SK-N-MC (cell line): ENCODE results near the gene PDZD7.
A peak's percentile ranks its signal among the peaks of the same experiment; 100 is the strongest.

ENCODE experiments used
- DNase-seq: peaks from one replicate; pipeline ENCODE4 v3.0.0-alpha.2; 2011; ENCODE audit warnings: low read depth, low spot score
- H3K27ac ChIP-seq: fragments of 200-600 bp; sonication (generic); 2 replicates; pipeline ENCODE4 v1.5.1; 2016; ENCODE audit warnings: mixed run types
- H3K36me3 ChIP-seq: fragments of 200-600 bp; sonication (generic); 2 replicates; pipeline ENCODE4 v1.6.1; 2017; ENCODE audit warnings: antibody characterized with exemption, low read length, mixed read lengths; ENCODE audit not compliant: insufficient read depth
- H3K4me3 ChIP-seq: fragments of 200-600 bp; sonication (generic); 2 replicates; pipeline ENCODE4 v1.5.1; 2016
- H3K9ac ChIP-seq: fragments of 200-600 bp; sonication (generic); 2 replicates; pipeline ENCODE4 v1.8.0; 2017; ENCODE audit warnings: mixed run types, mixed read lengths; ENCODE audit not compliant: insufficient read length
- H3K9me3 ChIP-seq: fragments of 200-600 bp; sonication (generic); 2 replicates; pipeline ENCODE4 v1.6.1; 2017; ENCODE audit warnings: low read depth, mild to moderate bottlenecking, antibody characterized with exemption, low read length, moderate library complexity, mixed read lengths
- EZH2 ChIP-seq: fragments of 200-600 bp; sonication (generic); IDR thresholded peaks from one replicate; pipeline ENCODE4 v1.6.1; 2017; ENCODE audit warnings: antibody characterized with exemption
- FOXP2 ChIP-seq: optimal IDR thresholded peaks from 2 replicates; pipeline ENCODE3; 2011; ENCODE audit warnings: mild to moderate bottlenecking, moderate library complexity; ENCODE audit not compliant: insufficient read depth; ENCODE audit errors: extremely low read length, control extremely low read depth
- POLR2AphosphoS5 ChIP-seq: IDR thresholded peaks from 2 replicates; pipeline ENCODE4 v1.6.1; 2012; ENCODE audit warnings: mild to moderate bottlenecking, low read depth, low read length, borderline replicate concordance

The PDZD7 gene

DNA sequence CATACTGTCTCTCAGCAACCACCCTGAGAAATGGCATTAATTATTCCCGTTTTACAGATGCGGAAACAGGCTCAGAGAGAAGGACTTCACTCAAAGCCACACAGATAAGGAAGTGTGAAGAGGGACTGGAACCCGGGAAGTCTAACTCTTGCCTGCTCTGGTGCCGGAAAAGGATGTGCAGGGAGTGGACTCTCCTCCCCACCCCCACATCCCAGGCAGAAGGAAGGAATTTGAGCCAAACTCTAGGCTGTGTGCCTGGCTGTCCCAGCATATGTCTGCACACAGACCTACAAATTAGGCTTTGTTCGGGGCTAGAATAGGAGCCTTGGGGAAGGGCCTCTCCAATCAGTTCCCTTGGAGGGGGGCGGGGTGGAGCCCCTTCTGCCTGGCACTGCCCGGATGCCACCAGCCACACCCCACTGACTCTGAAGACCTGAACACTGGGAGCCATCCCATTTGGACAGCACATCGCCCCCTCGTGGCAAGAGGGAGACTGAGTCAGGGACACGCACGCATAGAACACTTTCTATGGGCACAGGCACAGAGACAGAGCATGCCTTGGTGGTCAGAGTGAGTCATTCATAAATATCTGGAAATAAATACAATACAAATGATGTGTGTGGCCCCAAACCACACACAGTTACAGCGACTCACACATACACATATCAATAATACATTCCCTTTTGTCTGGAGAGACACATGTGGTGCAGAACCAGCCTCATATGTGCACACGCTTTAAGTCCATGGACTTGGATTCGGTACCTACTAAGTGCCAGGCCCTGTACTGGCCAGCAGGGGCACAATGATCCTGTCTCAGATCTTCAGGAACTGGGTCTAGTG, 18.2 kb downstream of the PDZD7 start:
- no peak for TF ChIP-seq FOXP2
- TF ChIP-seq POLR2AphosphoS5 = no peak
- TF ChIP-seq EZH2 = no peak
- Histone ChIP-seq H3K36me3 (no peaks in the 10 kb centered on the region), H3K27ac (no peak overlapping the region), H3K9me3 (no peaks in the 10 kb centered on the region), H3K9ac (no peak overlapping the region), H3K4me3 (no peak overlapping the region)
- DNase-seq = no peak

DNA sequence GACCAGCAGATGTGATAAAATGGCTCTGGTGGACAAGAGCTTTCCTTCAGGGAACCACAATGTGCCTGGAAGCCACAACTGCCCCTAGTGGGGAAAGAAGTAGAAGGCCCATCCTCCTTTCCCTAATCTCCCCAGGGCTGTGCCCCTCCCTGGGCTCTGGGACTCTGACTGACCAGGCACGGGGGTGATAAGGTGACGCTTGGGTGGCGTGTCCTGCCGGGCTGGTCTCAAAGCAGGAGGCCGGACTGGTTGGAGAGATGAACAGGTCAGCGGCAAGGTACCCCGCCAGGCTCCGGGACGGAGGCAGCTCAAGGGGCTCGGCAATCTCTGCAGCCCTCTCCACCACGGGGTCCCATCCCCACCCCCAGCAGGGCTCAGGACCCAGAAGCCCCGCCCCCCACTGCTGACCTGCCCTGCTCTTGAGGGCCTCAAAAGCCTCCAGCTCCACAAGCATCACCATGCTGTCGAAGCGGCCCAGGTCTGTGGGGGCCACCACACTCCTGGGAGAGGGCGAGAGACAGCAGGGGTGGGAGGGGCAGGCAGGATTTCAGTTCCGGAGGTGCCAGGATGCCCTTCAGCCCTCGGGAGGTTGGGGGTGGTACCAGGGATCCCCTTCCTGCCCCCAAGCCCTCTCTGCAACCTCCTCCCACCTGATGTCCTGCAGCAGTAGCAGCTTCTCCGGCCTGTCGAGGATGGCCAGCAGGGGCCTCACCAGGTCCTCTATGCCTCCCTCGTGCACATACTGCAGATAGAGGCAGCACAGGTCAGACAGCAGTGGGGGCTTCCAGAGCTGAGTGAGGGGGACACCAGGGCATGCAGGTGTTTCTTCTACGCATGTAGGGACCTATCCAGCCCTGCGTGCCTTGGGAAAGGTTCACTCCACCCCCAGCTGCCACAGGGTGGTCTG, 19.2 kb downstream of the PDZD7 start:
- Histone ChIP-seq H3K9ac (no peak overlapping the region), H3K36me3 (no peaks in the 10 kb centered on the region), H3K9me3 (no peaks in the 10 kb centered on the region), H3K27ac (no peak overlapping the region), H3K4me3 (no peak overlapping the region)
- no peak for DNase-seq
- TF ChIP-seq FOXP2 = no peak

DNA sequence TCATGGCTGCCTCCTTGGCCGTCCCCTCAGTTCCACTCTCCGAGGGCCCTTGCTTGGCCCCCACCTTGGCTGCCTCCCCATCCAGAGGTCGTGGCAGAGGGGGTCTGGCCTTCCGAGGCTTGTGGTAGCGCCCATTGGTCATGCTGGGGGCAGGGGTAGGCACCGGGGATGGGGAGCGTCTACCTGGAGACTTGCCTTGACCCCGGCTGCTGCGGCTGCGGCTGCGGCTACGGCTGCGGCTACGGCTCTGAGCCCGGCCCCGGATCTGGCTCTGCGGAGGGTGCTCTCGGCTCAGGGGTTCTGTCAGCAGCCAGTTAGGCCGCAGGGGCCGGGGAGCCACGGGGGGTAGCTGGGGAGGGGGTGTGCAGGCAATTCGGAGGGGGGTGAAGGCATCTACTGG, 20.6 kb downstream of the PDZD7 start:
- Histone ChIP-seq H3K9ac (no peak overlapping the region), H3K9me3 (no peaks in the 10 kb centered on the region), H3K27ac (no peak overlapping the region), H3K36me3 (no peaks in the 10 kb centered on the region; the same call in 1 of the 2 replicates), H3K4me3 (no peak overlapping the region)
- TF ChIP-seq POLR2AphosphoS5 (no peak), FOXP2 (no peak), EZH2 (no peak)
- DNase-seq = no peak

DNA sequence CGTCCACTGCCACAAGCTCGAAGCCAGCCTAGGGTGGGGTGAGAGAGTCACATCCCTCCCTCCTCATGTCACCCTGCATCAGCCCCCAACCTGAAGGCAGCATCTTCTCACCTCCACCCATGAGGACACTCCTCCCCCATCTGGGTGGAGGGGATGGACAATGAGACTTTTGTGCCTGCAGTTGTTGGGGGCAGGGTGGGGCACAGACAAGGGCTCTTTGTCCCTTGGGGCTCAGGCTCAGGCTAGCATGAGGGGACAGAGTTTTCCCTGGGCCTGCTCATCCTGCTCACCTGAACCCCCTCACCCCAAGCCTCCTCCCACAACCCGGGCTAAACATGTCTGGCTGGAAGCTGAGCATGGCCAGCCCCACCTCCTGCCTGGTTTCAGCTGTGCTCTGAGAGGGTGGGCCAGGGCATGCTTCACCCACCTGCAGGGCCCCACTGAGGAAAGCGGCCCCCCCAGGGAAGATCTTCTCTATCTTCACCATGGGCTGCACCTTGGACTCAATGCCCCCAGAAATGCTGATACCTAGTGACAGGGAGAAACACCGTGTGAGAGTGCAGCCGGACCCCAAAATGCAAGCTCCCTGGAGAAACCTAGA, 22.0 kb downstream of the PDZD7 start:
- Histone ChIP-seq H3K9me3 (no peaks in the 10 kb centered on the region), H3K4me3 (no peak overlapping the region), H3K36me3 (no peaks in the 10 kb centered on the region; the same call in 1 of the 2 replicates), H3K27ac (no peak overlapping the region), H3K9ac (no peak overlapping the region)
- no peak for DNase-seq
- no peak for TF ChIP-seq EZH2
- TF ChIP-seq POLR2AphosphoS5 = no peak

DNA sequence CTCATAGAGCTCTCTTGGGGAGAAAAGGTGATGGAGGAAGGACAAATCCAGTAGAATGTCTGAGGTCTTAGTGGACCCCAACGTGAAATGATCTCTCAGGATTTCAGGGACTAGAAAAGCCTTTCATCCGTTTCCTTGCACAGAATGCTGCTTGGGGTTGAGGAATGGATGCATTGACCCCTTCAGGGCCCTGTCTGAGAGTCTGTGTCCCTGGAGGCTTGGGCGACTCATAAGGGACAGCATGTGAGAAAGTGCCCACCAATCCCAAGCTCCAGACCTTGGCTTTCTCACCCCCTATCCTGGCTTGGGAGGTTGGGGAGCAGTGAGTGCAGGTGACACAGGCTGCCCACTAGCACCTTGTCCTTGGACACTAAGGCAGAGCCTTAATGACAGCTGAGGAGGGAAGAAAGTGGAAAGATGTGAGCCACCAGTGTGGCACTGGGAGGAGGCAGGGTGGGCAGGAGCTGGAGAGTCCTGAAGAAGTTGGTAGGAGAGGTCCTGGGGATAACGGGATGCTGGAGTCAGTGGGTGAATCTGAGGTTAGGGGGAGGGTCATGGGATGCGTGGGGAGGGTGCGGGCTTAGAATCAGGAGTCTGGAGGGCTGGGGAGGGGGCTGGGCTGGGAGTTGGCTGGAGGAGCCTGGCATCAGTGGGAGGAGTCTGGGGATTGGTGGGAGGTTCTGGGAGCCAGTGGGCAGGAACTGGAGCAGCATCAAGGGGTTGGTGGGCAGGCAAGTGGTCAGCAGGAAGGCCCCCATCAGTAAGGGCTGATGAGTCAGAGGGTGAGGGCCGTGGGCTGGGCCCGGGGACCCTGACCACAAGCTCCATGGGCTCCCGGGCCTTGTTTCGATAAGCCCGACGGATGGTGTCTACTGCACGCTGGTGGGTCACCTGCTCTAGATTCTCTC, 22.8 kb downstream of the PDZD7 start:
- Histone ChIP-seq H3K9me3 (no peaks in the 10 kb centered on the region), H3K27ac (no peak overlapping the region), H3K36me3 (peaks cover 5% of the 10 kb centered on the region; the same call in 1 of the 2 replicates), H3K9ac (no peak overlapping the region), H3K4me3 (no peak overlapping the region)
- TF ChIP-seq POLR2AphosphoS5 (peak; percentile 53; the same call in 1 of the 2 replicates), EZH2 (no peak)
- no peak for DNase-seq

DNA sequence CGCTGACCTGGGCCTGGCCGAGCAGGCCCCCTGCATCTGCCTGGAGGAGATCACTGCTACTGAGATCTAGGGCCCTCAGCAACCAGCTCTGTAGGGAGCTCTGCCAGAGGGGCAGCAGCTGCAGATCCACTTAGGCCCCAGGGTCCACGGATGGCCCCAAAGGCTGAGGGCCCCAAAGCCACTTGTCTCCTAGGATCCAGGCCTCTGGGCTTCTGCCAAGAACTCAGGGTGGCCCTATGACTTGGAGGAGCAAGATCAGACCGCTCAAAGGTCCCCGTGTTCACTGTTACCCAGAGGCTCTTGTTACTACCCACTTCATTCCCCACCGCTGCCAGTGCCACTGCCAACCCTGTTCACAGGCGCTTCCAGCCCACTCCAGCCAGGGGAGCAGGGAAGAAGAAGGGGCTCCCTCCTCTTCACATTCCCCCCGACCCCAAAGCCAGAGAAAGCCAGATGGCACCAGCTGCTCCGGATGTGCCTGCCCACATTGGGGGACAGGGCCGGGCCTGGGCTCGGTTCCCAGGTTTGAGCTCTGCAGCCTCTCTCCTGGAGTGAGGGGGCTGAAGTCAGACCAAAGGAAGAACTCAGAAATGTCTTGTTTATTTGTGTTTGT, 23.7 kb downstream of the PDZD7 start:
- Histone ChIP-seq H3K4me3 (no peak overlapping the region), H3K9me3 (no peaks in the 10 kb centered on the region), H3K27ac (no peak overlapping the region), H3K36me3 (peaks cover 6% of the 10 kb centered on the region; the same call in 1 of the 2 replicates), H3K9ac (no peak overlapping the region)
- no peak for DNase-seq
- TF ChIP-seq EZH2 = no peak
- no peak for TF ChIP-seq POLR2AphosphoS5
- TF ChIP-seq FOXP2 = no peak

DNA sequence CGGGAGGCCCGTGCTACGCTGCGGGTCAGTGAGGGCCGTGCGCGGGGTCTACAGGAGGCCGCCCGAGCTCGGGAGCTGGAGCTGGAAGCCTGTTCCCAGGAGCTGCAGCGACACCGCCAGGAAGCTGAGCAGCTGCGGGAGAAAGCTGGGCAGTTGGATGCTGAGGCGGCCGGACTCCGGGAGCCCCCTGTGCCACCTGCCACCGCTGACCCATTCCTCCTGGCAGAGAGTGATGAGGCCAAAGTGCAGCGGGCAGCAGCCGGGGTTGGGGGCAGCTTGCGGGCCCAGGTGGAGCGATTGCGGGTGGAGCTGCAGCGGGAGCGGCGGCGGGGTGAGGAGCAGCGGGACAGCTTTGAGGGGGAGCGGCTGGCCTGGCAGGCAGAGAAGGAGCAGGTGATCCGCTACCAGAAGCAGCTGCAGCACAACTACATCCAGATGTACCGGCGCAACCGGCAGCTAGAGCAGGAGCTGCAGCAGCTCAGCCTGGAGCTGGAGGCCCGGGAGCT, 24.3 kb downstream of the PDZD7 start:
- no peak overlapping the region for H3K9ac ChIP-seq
- no peak for DNase-seq
- H3K27ac ChIP-seq = no peak overlapping the region
- no peak overlapping the region for H3K4me3 ChIP-seq
- peaks cover 6% of the 10 kb centered on the region; the same call in 1 of the 2 replicates for H3K36me3 ChIP-seq
- H3K9me3 ChIP-seq = no peaks in the 10 kb centered on the region
- no peak for TF ChIP-seq POLR2AphosphoS5
- no peak for TF ChIP-seq EZH2
- TF ChIP-seq FOXP2 = no peak
